Naive B cell (primary cell): ENCODE measurements around the gene HLTF. TPM values are rescaled to one million over a fixed set of nuclear protein-coding genes. Genes with fewer than 3 reads are reported as not detected.

ENCODE experiments used
- ATAC-seq, 2 donors: fragments of 150-1000 bp; cut with Tn5 transposase; 2 replicates each; pipeline ENCODE4 v1.10.0; 2021; ENCODE audit warnings: low read depth in 2 of 2, mild to moderate bottlenecking in 2 of 2, moderate library complexity in 2 of 2
- DNase-seq: peaks from one replicate; pipeline ENCODE4 v3.0.0; 2022
- H3K27ac Mint-ChIP-seq, 6 donors: one replicate each; pipeline ENCODE4 v1.8.0; 2020 to 2022; ENCODE audit warnings: mild to moderate bottlenecking in 6 of 6, mixed read lengths in 6 of 6, moderate library complexity in 5 of 6, inconsistent platforms in 2 of 6
- H3K27me3 Mint-ChIP-seq, 3 donors: one replicate each; pipeline ENCODE4 v1.8.0; 2021 to 2022; ENCODE audit warnings: mixed read lengths in 3 of 3, mild to moderate bottlenecking in 1 of 3
- H3K36me3 Mint-ChIP-seq, 2 donors: one replicate each; pipeline ENCODE4 v1.8.0; 2020 to 2022; ENCODE audit warnings: mixed read lengths in 2 of 2, inconsistent platforms in 1 of 2, mild to moderate bottlenecking in 1 of 2
- H3K4me1 Mint-ChIP-seq, 3 donors: one replicate each; pipeline ENCODE4 v1.8.0; 2020 to 2022; ENCODE audit warnings: mixed read lengths in 3 of 3, inconsistent platforms in 1 of 3, mild to moderate bottlenecking in 1 of 3, moderate library complexity in 1 of 3
- H3K4me3 Mint-ChIP-seq, 8 donors: one replicate each; pipeline ENCODE4 v1.8.0; 2020 to 2022; ENCODE audit warnings: mild to moderate bottlenecking in 8 of 8, mixed read lengths in 8 of 8, moderate library complexity in 8 of 8, inconsistent platforms in 2 of 8
- H3K9me3 Mint-ChIP-seq, 7 donors: one replicate each; pipeline ENCODE4 v1.8.0; 2020 to 2022; ENCODE audit warnings: mixed read lengths in 7 of 7, mild to moderate bottlenecking in 5 of 7, inconsistent platforms in 2 of 7, moderate library complexity in 1 of 7
- polyA plus RNA-seq, 6 donors: library from polyadenylated mRNA; unstranded; fragments of 300-500 nt; fragmentation: Illumina TruSeq; gene quantifications; one replicate each; pipeline ENCODE4 v1.2.3, GENCODE V29; 2021; ENCODE audit warnings: low read depth in 6 of 6

The HLTF gene
- polyA plus RNA-seq, 6 donors from 2014 or later, result 13.6 to 26.1 (median 21.6) TPM

GRCh38 chr3:149009732-149010131 is 76.6 kb downstream of the HLTF start:
- Mint-ChIP-seq H3K27ac (no peak overlapping the region), H3K36me3 (peaks cover 18 to 29% of the 10 kb centered on the region in 2 donors), H3K4me3 (no peak overlapping the region), H3K27me3 (no peaks in the 10 kb centered on the region), H3K4me1 (peaks cover 0 to 3% (median 0%) of the 10 kb centered on the region in 3 donors), H3K9me3 (no peaks in the 10 kb centered on the region)
- DNase-seq, result no peak
- no peak for ATAC-seq

DNA sequence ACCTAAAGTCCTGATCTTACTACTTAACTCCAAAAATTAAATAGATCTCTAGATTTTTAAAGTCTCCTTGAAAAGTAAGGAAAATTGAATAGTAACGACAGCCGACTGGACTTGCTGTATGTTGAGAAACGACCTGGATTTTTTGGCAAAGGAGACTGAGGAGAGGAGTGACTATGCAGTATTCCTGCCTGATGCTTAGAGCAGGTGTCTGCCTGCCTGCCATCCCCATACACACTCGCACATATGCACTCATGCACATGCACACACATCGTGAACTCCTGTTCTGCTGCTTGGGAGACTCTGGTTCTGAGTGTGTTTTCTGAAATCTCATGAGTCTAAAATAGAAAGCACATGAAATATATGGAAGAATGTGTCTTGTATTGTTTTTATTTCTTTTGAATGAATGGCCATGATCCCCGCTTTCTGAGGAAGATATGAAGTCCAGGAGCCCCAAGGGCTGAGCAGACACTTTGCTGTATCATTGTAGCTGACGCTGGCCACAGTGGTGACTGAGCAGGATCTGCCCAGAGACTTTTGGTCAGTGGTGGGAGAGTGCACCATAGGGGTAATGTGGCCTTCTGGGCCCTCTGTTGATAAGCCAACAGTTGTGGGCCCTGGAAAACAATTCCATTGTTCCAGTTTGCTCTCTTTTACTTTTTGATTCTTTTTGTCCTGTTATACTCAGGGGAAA is 78.6 kb downstream of the HLTF start:
- ATAC-seq (no peak), DNase-seq (no peak)
- H3K4me3 Mint-ChIP-seq, result no peak overlapping the region
- peaks cover 8 to 29% of the 10 kb centered on the region in 2 donors for H3K36me3 Mint-ChIP-seq
- peaks cover 0 to 8% (median 5%) of the 10 kb centered on the region in 3 donors for H3K4me1 Mint-ChIP-seq
- no peaks in the 10 kb centered on the region for H3K27me3 Mint-ChIP-seq
- no peaks in the 10 kb centered on the region for H3K9me3 Mint-ChIP-seq
- H3K27ac Mint-ChIP-seq, result no peak overlapping the region

DNA sequence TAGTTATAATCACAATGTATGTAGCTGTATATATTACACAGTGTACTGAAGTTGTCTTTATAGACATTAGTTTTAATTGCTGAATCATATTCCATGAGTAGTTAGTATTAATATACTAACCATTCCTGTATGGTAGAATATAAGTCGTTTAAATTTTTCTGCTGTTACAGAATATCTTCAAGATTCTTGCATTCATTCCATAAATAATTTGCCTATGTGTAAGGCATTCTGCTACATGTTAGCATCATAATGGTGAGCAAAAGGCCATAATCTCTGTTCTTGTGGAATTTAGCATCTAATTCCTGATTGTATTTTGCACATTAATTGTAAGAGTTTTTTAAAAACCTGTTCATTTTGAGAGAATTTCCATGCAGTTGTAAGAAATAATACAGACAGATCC is 80.9 kb downstream of the HLTF start:
- Mint-ChIP-seq H3K27ac (no peak overlapping the region), H3K36me3 (peaks cover 9 to 15% of the 10 kb centered on the region in 2 donors), H3K4me1 (peaks cover 0 to 8% (median 5%) of the 10 kb centered on the region in 3 donors), H3K4me3 (no peak overlapping the region), H3K27me3 (no peaks in the 10 kb centered on the region), H3K9me3 (no peaks in the 10 kb centered on the region)
- ATAC-seq (no peak), DNase-seq (no peak)

- ATAC-seq (no peak), DNase-seq (no peak)
- no peaks in the 10 kb centered on the region for H3K27me3 Mint-ChIP-seq
- no peaks in the 10 kb centered on the region for H3K9me3 Mint-ChIP-seq
- H3K4me3 Mint-ChIP-seq, result no peak overlapping the region
- peaks cover 11 to 17% of the 10 kb centered on the region in 2 donors for H3K36me3 Mint-ChIP-seq
- H3K4me1 Mint-ChIP-seq, result peaks cover 0 to 8% (median 5%) of the 10 kb centered on the region in 3 donors
- H3K27ac Mint-ChIP-seq, result peak overlapping the region in 2 of 6 donors; percentile 27 to 47
Observed at GRCh38 chr3:149004622-149005021, 81.7 kb downstream of the HLTF start.

DNA sequence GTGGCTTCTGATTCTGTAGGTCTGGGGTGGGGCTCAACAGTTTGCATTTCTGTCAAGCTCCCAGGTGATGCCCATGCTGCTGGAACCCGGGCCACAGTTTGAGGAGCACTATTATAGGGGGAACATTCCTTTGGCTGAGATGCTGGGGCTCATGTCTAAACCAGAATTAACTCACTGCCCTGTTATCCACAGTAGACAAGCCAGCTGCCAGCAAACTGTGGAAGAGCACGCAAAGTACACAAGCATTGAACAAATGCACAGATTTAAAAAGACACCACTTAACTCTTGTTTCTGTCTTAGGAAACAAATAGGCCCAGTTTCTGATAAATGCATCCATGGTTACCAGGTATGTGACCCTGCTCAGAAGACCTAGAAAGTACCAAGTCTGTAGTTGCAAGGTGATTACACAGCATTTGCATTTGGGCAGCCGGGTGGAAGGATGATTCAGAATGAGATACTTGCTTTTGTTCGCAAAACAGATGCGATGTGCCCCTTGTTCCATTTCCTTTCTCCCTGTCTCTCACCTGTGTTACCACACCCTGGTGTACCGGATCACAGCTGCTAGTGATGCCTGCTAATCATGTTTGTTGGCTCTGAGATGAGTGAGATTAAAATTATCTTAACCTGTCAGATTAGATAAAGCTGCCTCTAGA is 82.6 kb downstream of the HLTF start:
- no peak for DNase-seq
- Mint-ChIP-seq H3K27ac (peak overlapping the region in 2 of 6 donors; percentile 34 to 78), H3K4me1 (peaks cover 0 to 8% (median 5%) of the 10 kb centered on the region in 3 donors), H3K27me3 (no peaks in the 10 kb centered on the region), H3K4me3 (peak overlapping the region in 1 of 8 donors; percentile 47), H3K36me3 (peaks cover 5 to 17% of the 10 kb centered on the region in 2 donors), H3K9me3 (no peaks in the 10 kb centered on the region)
- no peak for ATAC-seq

DNA sequence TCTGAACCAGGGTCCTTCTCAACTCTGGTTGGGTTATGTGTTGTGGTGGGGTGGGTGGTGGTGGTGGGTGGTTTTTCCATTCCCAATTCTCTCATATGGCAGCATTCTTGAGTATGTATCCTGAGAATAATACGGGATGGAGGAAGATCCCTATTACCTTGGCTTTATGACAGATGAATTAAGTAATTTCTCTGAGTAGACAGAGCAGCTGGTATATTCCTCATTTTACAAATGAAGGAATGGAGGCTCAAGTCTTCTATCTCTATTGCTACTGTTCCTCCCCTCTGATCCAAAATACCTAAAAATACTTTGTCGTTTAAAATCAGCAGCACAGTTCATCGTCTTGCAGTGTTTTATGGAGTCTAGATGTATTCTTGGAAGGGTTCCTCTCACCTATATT is 84.6 kb downstream of the HLTF start:
- H3K27me3 Mint-ChIP-seq, result no peaks in the 10 kb centered on the region
- H3K27ac Mint-ChIP-seq, result peak overlapping the region in 1 of 6 donors; percentile 3
- peaks cover 0 to 8% (median 5%) of the 10 kb centered on the region in 3 donors for H3K4me1 Mint-ChIP-seq
- no peak for DNase-seq
- no peaks in the 10 kb centered on the region for H3K9me3 Mint-ChIP-seq
- H3K4me3 Mint-ChIP-seq, result no peak overlapping the region
- H3K36me3 Mint-ChIP-seq, result peaks cover 0 to 17% of the 10 kb centered on the region in 2 donors
- no peak for ATAC-seq

DNA sequence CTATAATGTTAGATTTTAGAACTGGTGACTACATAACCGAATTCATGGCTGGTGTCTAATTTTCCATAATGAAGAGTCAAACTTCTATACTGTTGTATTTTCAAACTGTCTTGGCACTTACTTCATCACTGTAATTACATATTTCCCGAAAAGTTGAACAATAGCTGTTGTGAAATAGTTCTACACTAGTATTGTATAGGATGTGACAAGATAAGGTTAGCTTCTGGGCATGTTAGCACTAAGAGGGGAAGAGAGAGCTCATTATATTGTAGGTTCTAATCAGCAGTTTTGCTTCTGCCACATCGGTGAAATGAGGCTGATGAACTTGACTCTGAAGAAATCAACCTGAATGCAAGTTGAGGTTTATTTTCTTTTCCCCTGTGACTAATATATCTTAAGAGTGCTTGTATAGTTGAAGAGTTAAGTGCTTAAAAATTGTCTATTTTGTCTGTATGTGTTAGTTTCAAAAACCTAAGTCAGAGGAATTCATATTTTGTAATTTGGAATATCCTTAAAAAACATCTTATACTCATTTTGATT is 86.1 kb downstream of the HLTF start:
- Mint-ChIP-seq H3K4me3 (no peak overlapping the region), H3K27me3 (no peaks in the 10 kb centered on the region), H3K36me3 (peaks cover 6 to 17% of the 10 kb centered on the region in 2 donors), H3K9me3 (no peaks in the 10 kb centered on the region), H3K27ac (no peak overlapping the region), H3K4me1 (peaks cover 0 to 8% (median 5%) of the 10 kb centered on the region in 3 donors)
- ATAC-seq, result no peak
- no peak for DNase-seq

DNA sequence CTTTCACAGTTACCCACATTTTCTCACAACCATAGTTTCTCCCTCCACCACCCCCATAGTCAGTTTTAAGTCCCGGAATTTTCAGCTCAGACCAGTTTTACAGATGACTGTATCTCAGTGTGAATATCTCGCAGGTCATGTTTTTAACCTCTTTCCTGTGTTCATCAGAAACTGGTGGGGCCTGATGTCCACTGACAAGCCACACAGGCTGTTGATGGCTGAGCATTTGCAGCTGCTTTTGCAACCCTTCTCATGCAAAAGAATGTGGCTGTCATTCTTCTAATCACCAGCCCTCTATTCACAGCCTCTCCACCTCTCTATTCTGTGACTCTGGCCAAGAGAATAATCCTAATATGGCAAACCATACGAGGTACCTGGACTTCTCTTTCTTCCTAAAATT is 86.5 kb downstream of the HLTF start:
- H3K9me3 Mint-ChIP-seq, result no peaks in the 10 kb centered on the region
- H3K36me3 Mint-ChIP-seq, result peaks cover 6 to 17% of the 10 kb centered on the region in 2 donors
- H3K27ac Mint-ChIP-seq, result no peak overlapping the region
- DNase-seq (no peak), ATAC-seq (no peak)
- peaks cover 0 to 8% (median 5%) of the 10 kb centered on the region in 3 donors for H3K4me1 Mint-ChIP-seq
- no peaks in the 10 kb centered on the region for H3K27me3 Mint-ChIP-seq
- peak overlapping the region in 1 of 8 donors; percentile 4 for H3K4me3 Mint-ChIP-seq

DNA sequence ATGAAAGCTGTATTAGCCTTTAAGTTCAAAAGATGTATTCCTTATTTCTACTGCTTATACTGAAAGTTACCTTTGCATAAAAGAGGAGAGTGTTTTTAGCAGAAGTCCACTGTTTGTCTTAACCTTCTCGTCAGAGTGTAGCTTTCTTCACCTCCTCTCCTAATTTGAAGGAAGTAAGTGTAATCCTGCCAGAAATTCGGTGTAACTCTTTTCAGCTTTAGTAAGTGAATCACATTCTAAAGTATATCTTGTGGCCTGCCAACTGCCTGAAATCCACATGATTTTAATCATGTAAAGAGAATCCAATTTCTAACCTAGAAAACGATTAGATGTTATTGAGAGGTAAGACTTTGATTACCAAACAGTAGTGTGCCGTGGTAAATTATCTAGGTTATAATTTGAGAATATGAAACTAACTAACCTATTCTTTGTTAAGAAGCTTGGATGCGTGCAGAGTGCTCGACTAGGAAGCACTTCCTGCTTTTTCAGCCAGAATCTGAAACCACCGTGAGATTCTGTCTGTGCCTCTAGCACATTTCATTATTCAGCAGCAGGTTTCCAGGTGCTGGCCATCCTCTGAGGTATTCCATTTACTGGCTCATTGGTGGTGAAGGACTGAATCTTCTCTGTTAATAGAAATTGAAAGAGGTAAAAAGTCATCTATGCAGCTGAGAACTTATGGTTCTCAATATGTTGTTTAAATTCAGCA is 87.5 kb downstream of the HLTF start:
- Mint-ChIP-seq H3K9me3 (no peaks in the 10 kb centered on the region), H3K36me3 (peaks cover 6 to 17% of the 10 kb centered on the region in 2 donors), H3K4me3 (no peak overlapping the region), H3K27me3 (no peaks in the 10 kb centered on the region), H3K4me1 (peaks cover 0 to 5% (median 5%) of the 10 kb centered on the region in 3 donors), H3K27ac (peak overlapping the region in 1 of 6 donors; percentile 18)
- DNase-seq (no peak), ATAC-seq (no peak)

DNA sequence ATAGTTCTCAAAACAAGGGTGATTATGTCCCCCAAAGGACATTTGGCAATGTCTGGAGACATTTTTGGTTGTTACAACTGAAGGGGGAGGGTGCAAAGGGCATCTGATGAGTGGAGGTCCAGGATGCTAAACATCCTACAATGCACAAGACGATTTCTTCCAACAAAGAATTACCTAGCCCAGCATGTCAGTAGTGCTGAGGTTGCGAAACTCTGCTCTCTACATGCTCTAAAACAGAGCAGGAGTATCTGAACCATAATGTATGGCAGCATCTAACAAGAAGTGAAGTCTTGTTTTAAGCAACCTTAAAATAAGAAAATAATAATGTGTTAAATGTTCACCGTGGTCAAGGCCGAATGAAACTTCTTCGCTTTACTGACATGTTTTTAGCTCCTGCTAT is 88.0 kb downstream of the HLTF start:
- no peak for ATAC-seq
- Mint-ChIP-seq H3K4me3 (no peak overlapping the region), H3K4me1 (peaks cover 0 to 2% (median 2%) of the 10 kb centered on the region in 3 donors), H3K27me3 (no peaks in the 10 kb centered on the region), H3K27ac (peak overlapping the region in 1 of 6 donors; percentile 81), H3K9me3 (no peaks in the 10 kb centered on the region), H3K36me3 (peaks cover 6 to 17% of the 10 kb centered on the region in 2 donors)
- DNase-seq, result no peak

DNA sequence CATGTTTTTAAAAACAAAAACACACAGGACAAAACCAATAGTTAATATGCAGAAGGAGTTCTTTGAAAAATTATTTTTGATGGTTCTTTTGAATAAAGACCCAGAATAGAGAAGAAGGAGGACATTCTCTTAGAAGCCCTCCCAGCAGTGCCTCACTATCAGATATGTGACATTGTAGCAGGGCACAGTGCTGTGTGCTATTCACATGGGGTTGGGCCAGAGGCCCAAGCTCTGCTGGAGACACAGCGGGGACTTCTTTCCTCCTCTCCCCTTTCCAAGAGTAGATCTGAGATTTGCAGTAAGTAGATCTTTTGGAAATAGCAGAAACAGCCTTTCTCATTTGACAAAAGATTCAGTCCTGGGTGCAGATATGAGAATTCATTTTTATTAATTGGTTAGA is 88.7 kb downstream of the HLTF start:
- H3K36me3 Mint-ChIP-seq, result peaks cover 6 to 17% of the 10 kb centered on the region in 2 donors
- no peaks in the 10 kb centered on the region for H3K9me3 Mint-ChIP-seq
- ATAC-seq (no peak), DNase-seq (no peak)
- peak overlapping the region in 1 of 6 donors; percentile 19 for H3K27ac Mint-ChIP-seq
- H3K4me1 Mint-ChIP-seq, result peaks cover 0 to 8% (median 7%) of the 10 kb centered on the region in 3 donors
- no peaks in the 10 kb centered on the region for H3K27me3 Mint-ChIP-seq
- no peak overlapping the region for H3K4me3 Mint-ChIP-seq

GRCh38 chr3:148992635-148993255 is 93.6 kb downstream of the HLTF start:
- Mint-ChIP-seq H3K27me3 (no peaks in the 10 kb centered on the region), H3K4me3 (peak overlapping the region; percentile 63 to 91 (median 85)), H3K4me1 (peaks cover 4 to 21% (median 13%) of the 10 kb centered on the region in 3 donors), H3K9me3 (no peaks in the 10 kb centered on the region), H3K36me3 (peaks cover 0 to 6% of the 10 kb centered on the region in 2 donors), H3K27ac (peak overlapping the region in 4 of 6 donors; percentile 22 to 86 (median 74))
- ATAC-seq, result no peak
- no peak for DNase-seq
